Adrenal gland (tissue), 5 donors: ENCODE results near the gene EPHA10.

Source experiments
- CTCF ChIP-seq, 6 experiments: fragments of 450-650 bp in 4 of 6; fragments of 200-600 bp in 2 of 6; sonication (generic) in 1 of 6; IDR thresholded peaks; 1 replicate in 5 of 6; 2 replicates in 1 of 6; pipeline versions ENCODE4 v1.5.1 to v1.8.0; 2016 to 2021; ENCODE audit warnings: antibody characterized with exemption in 6 of 6, mild to moderate bottlenecking in 2 of 6, moderate library complexity in 1 of 6
- POLR2A ChIP-seq, 2 donors: fragments of 450-650 bp; IDR thresholded peaks; one replicate each; pipeline ENCODE4 v1.6.1; 2017; ENCODE audit warnings: antibody characterized with exemption in 2 of 2, mild to moderate bottlenecking in 2 of 2, moderate library complexity in 1 of 2
- donor health status: DM: no; HTN: no; CAD: no.

GRCh38 chr1:37708471-37708870 lies 56.4 kb downstream of the EPHA10 start:
- no peak for TF ChIP-seq POLR2A (IDR thresholded peaks at IDR 0.05)
- TF ChIP-seq CTCF (IDR thresholded peaks at IDR 0.05) = no peak
